ENCODE results near the gene HOXD3.

- TF ChIP-seq POLR2A (IDR thresholded peaks at IDR 0.05; ENCODE audit: extremely low read depth, insufficient read length) (no peak), CTCF (IDR thresholded peaks at IDR 0.05; ENCODE audit: low read depth, low read length) (no peak), MAX (IDR thresholded peaks at IDR 0.05; ENCODE audit: low read depth, low read length) (no peak), MYC (IDR thresholded peaks at IDR 0.05; ENCODE audit: low read depth, low read length) (no peak)
Measured at GRCh38 chr2:176189681-176190641, 32.9 kb downstream of the HOXD3 start.
